ENCODE results near the gene CNTNAP2.

The CNTNAP2 gene

DNA sequence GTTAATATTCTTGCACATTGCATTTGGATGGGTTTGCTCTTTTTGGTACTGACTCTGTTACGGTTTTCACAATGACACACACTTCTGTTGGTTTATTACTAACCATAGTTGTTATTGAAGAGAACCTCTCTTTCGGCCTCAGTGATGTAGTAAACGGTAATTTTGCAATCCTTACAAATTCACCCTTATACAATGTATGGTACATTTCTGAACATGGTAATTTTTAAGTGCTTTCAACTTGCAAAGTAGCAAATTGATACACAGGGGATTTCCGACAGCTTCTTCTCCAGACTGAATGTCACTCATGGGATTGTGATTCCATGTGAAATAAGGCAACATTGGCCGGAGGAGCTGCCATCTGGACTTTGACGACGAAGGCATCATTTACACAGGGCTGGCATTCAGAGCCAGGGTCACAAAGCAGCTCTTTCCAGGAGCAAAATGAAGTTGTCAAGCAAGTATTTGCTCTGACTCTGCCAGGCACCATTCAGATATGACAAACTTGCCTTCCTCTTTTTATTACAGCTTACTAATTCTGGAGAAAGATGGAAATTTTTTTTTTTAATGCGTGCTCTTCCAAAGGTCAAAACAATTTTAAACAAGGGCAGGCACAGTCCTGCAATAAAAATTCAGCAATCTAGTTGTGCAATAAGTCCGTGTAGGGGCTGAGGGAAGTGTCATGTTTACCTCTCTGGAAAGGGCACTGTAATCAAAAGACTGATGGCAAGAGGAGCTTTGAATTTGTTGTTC is 1762.5 kb downstream of the CNTNAP2 start:
- no peak for DNase-seq (ENCODE audit: low read depth in 4 of 4, low spot score in 1 of 4)

DNA sequence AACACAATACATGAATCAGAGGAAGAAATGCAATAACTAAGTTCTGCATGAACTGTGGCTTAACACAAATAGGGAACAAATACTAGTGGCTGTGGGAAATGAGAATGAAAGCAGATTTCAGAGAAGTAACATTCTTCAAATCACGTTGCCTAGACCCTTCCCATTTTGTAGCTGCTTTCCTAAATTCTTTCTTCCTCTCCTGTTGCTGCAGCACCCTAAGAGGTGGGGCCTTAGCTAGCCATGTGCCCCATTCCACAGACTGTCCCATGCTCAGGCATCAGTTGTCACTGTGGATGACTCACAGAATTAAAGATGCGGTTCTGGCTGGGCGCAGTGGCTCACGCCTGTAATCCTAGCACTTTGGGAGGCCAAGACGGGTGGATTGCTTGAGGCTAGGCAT is 1769.3 kb downstream of the CNTNAP2 start:
- no peak for DNase-seq (ENCODE audit: low read depth in 4 of 4, low spot score in 1 of 4)

DNA sequence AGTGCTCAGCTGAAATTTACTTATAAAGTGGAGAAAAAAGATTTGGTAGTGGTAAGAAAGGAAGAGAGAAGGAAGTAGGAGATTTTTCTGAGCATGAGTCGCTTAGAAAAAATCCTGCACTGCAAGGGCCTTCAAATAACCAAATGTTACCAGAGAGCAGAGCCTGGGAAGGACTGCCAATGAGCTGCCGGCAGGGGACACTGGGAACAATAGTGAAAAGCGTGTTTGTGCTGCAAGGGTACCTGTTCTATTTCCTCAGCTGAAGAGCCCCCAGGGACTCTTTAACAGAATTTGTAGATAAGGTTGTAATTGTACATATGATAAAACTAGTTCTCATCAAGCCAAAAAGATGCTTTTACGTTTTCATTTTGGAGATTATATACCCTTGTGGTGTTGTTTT is 1777.7 kb downstream of the CNTNAP2 start:
- no peak for DNase-seq (ENCODE audit: low read depth in 4 of 4, low spot score in 1 of 4)

DNA sequence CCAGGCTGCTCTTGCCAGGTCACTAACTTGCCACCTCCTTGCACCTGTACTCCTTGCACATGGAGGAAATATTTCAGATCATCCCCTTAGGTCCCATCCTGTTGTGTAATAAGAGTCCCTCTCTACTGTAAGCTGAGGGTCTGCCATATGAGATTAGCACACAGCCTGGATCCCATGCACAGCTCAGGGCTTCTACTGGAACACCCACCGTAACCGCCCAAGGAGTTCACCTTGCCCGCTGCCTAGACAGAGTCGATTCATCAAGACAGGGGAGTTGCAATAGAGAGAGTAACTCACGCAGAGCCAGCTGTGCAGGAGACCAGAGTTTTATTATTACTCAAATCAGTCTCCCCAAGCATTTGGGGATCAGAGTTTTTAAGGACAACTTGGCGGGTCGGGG is 1779.5 kb downstream of the CNTNAP2 start:
- no peak for DNase-seq (ENCODE audit: low read depth in 4 of 4, low spot score in 1 of 4)

DNA sequence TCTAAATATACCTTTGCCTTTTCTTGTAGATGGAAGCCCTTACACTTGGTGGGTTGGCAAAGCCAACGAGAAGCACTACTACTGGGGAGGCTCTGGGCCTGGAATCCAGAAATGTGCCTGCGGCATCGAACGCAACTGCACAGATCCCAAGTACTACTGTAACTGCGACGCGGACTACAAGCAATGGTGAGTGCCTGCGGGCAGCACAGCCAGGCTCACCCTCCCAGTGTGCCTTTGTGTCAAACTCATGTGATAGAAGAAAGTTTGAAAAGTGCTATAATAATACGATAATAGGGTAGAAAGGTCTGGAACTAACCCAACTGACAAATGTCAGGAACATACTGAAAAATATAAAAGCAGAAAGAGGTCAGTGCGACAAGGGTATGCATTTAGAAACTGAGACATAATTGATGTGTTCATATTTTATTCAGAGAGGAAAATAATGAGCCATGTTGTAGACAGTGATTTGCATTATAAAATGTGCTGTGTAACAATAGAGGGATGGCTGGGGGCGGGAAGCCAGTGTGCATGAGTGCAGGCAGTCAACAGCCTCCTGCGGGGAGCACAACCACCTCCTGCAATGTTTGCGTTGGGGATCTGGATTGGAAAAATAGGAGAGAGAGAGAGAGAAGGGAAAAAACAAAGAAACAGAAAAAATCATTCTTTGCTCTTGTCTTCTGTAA is 1787.1 kb downstream of the CNTNAP2 start:
- DNase-seq (ENCODE audit: low read depth in 4 of 4, low spot score in 1 of 4), result no peak

DNA sequence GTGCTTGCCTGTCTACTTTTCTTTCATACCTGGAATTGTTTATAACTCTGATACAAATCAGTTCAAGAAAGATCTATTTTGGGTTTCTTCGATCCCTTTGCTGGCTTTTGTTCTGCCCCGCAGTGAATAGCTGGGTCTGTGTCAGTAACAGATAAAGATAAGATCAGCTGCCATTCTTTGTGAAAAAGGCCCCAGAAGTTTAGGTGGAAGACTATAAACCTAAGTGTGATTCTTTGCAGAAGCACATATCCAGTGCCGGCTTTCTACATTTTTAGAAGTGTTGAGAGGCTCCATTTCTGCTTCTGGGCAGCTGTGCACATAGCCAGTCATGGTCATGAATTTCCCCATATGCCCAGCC is 1787.6 kb downstream of the CNTNAP2 start:
- no peak for DNase-seq (ENCODE audit: low read depth in 4 of 4, low spot score in 1 of 4)

DNA sequence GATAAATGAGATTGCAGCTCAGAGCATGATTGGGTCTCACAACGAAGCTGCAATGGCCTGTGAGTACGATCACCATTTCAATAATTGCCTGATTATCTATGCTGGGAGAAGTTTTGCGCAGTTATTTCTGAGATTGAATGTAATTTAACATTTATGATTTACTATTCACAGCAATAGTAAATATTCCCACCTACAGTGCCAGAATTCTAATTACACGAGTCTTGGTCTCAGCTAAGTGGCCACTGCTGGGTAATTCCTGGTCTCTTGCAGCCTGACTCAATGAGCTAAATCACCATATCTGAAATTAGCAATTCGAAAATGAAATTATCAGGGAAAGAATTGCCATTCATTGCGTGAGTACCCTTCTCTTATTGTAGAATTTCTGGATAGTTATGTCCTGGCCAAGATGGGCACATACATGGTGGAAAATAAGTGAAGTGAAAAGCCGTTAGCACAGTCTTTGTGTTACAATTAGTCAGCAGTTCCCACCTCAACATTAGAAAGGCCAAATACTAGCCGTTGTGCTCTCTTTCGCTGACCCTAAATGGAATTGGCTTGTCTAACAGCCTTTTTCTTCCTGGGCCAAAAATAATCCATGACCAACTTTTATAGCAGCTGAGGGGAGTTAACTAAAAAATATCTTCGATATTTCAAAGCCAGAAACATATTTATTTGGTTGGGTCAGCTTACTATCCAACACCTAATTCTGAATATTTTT is 1793.0 kb downstream of the CNTNAP2 start:
- DNase-seq (ENCODE audit: low read depth in 4 of 4, low spot score in 1 of 4), result no peak

DNA sequence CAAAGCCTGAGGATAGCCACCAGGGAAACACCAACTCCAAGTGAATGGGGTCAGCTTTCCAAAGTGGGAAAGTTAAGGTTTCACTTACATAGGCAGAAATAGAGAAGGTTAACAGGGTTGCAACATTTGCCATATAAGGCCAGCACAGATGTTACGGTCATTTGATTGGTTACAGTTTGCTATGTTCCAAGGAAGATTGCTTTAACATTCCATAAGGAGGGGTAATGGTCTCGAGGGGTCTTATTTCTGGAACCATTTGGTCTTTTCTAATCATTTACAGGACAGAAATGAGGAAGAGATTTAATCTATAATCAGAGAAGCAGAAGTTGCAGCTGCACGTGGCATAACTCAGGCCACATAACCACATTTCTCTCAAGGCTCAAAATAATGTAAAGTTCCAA is 1794.6 kb downstream of the CNTNAP2 start:
- no peak for DNase-seq (ENCODE audit: low read depth in 4 of 4, low spot score in 1 of 4)

DNA sequence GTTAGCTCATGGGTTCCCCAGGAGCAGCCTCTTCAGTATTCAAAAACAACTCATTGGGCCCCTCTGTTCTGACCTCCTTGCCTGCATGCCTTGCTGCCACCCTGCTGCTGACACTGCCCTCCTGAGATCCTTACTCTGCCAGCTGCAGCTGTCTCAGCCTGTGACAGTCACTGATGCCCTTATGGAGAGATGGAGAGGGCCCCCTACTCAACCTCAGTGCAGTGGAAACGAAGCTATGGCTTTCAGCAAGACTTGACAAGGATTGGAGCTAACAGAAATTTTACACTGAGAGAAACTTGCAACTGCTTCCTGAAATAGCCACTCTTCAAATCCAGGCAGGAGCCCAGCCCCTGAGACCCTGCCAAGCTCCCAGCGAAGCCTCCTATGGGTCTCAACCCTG is 1795.7 kb downstream of the CNTNAP2 start:
- no peak for DNase-seq (ENCODE audit: low read depth in 4 of 4, low spot score in 1 of 4)

DNA sequence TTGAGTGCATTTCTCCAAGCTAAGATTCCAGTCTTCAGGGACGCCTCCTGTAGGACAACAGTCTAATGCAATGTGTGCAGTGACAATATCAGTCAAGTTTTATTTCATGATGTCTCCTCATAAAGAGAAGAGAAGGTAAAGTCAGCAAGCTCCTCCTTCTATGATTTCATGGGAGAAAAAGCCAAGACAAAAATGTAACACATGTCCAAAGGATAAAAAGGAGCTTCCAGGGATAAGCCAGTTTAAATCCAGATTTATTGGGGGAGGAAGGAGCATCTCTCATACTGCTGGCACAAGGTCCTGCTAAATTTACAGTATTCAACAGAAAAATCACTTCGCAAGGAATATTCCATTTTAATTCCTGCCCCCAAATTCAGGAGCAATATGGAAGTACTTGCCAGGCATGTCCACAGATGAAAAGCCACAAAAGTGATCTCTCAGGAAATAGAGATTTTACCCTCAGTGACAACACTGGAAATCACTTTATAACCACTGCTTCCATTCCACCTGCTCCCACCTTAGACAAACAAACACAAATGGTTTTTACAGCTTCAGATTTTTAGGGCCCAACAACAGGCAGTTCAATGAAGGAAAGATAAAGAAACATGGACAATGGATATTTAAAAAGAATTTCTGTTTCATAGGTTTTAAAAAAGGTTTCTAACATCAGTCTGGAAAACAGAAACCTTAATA is 1796.5 kb downstream of the CNTNAP2 start:
- no peak for DNase-seq (ENCODE audit: low read depth in 4 of 4, low spot score in 1 of 4)

DNA sequence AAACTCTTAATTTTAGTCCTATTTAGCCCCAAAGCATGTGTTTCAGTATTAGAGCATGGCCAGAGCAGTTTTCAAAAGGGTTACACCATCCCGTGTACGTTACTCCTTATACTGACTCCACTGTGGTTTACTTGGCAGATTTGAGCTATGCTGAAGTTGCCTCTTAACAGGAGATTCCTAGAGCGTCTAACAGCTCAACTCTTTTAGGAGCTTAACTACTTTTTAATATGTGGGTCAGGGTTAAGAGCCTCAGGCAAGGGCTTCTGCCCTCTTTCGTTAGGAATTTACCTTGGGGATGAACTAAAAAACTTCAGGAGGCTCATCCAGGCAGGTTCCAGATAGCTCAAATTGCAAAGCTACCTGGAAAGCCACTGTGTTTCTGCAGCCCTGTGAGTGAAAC is 1799.2 kb downstream of the CNTNAP2 start:
- DNase-seq (ENCODE audit: low read depth in 4 of 4, low spot score in 1 of 4), result no peak

DNA sequence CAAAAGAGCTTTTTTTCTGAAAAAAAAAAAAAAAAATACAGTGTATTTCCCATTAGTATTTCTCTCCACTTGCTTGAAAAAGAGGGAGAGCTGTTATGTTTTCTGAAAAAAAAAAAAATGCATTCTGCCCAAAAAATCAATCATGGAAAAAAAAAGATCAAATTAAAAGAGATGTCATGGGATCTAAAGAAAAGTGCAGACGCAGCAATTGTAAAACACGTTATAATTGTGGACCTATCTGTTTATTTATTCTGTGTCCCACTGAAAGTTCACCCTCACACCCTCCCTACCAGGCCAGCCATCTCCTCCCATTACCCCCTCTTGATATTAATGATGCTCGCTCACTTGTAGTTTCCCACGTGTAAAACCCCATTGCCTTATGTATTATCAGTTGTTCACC is 1800.0 kb downstream of the CNTNAP2 start:
- no peak for DNase-seq (ENCODE audit: low read depth in 4 of 4, low spot score in 1 of 4)

DNA sequence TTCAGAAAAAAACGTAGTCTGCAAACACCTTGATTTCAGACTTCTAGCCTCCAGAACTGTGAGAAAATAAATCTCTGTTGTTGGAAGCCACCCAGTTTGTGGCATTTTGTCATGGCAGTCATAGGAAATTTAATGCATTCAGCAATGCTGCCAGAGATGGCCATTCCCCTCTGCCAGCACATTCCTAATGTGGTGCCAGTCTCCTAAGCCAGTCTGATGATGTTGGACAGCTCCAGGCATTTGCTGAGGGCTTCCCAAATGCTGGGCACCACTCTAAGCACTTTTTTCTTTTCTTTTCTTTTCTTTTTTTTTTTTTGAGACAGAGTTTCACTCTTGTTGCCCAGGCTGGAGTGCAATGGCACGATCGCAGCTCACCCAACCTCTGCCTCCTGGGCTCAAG is 1807.2 kb downstream of the CNTNAP2 start:
- DNase-seq (ENCODE audit: low read depth in 4 of 4, low spot score in 1 of 4), result no peak

DNA sequence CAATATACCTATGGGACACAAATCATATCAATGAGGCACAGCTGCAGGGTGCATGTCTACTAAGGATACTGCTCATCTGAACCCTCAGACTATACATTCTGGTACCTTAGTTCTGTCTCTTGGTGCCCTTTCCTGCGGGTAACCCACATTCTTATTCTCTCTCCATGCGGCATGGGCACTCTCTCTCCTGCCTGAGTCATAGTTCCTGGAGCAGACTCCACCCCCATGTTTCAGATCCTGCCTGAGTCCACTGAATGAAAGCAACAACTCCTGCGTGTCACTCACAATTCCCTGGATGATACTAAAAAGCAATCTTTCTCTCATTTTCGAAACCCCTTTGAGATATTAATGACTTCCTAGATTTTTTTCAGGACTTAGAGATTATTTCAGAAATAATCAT is 1820.8 kb downstream of the CNTNAP2 start:
- DNase-seq (ENCODE audit: low read depth in 4 of 4, low spot score in 1 of 4), result no peak

DNA sequence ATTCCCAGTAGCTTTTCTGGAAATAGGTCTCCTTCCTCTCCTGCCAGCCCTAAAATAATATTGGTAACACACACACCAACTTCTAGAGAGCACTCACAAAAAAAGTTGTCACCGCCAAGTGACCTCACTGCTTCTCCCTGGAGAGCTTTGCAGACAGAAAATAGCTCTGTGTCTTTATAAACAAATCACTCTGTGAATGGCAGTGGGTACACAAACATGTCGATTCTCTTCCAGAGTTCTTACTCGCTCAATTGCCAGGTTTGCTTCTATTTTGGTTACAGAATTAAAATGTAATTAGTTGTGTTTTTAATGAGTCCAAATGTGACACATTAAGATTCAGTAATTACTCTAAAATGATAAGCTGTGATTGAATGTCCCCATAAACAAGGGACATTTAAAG is 1824.8 kb downstream of the CNTNAP2 start:
- DNase-seq (ENCODE audit: low read depth in 4 of 4, low spot score in 1 of 4), result no peak

DNA sequence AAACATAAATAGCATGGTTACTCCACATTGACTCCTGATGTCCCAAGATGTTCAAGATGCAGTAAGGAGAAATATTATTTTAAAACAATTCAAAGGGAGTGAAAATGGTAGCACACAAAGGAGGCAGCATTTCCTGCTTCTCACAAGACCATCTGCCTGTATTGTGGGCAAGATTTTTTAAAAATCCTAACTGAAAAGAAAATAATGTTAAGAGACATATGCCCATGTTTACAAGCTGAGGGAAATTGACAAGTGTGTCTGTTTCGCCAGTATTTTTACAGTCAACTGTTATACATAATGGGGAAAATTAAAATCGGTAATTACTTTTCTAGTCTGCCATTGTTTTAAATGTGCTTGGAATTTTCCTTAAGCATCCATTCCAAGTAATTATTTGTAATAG is 1827.7 kb downstream of the CNTNAP2 start:
- no peak for DNase-seq (ENCODE audit: low read depth in 4 of 4, low spot score in 1 of 4)

DNA sequence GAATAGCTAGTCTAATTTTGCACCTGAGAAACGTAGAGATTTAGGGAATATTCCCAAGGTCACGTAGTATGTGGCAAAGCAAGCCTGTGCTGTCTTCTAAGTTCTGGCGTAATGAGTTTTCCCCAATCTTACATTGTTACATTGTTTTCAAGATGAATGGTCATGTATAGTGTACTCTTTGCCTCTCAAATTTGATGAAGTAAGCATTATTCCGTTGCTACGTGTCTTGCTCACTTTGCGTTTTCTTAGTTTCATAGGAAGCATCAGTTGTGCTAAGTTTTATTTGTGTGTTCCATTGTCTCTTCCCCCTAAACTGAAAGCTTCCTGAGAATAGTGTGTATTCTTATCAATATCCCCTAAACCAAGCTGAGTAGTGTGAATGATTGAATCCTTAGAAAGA is 1836.3 kb downstream of the CNTNAP2 start:
- no peak for DNase-seq (ENCODE audit: low read depth in 4 of 4, low spot score in 1 of 4)

DNA sequence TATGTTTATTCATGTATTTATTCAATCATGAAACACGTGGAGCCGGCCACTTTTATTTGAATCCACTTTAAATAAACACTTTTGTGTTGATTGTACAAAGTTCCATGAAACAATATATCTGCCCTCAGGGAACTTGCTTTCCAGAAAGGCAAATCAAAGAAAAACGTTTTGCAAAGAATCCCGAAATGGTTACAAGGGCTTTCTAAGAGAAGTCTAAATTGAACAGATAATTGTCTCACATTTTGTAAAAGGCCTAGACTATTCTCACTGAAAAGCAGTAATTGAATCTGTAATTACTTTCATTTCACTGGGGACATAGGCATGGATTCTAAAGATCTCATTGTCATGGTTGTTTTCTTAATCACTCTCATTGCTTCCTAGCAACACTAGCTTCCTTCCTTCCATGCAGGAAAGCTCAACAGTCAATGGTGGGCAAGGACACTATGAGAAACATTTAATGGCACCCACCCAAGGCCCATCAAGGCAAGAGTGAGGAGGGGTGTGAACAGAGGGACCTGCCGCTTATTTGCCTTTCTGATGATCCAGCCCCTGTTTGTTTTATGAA is 1851.5 kb downstream of the CNTNAP2 start:
- no peak for DNase-seq (ENCODE audit: low read depth in 4 of 4, low spot score in 1 of 4)

DNA sequence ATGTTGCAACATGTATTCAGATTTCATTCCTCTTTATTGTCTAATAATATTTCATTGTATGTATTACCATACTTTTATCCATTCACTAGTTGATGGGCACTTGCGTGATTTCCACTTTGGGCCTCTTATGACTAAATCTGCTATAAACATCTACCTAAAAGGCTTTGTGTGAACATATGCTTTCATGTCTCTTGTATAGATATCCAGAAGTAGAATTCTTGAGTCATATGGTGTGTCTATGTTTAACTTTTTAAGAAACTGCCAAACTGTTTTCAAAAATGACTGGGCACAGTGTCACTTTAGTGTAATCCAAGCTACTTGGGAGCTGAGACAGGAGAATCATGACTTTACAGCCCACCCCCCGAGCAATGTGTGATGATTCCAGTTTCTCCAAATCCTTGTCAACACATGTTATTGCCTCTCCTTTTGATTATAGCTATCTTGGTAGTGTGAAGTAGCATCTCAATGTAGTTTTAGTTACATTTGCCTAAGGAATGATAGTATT is 1855.1 kb downstream of the CNTNAP2 start:
- no peak for DNase-seq (ENCODE audit: low read depth in 4 of 4, low spot score in 1 of 4)

DNA sequence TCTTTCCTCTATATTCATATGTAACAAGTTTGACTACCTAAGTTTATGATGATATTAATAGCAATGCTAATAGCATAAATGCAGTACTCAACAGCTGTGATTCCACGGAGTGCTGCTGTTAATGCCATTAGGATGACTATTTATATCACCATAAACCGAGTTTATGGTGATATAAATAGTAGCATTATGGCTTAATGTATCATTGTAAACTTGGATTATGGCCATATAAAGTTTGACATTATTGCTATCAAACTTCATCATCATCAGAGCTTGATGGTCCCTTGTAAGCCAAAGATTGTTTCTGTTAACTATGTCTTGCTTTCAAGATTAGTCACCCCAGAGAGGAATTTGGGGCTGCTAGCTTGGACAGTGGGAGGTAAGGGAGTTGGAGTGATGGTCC is 1861.6 kb downstream of the CNTNAP2 start:
- DNase-seq (ENCODE audit: low read depth in 4 of 4, low spot score in 1 of 4), result no peak

DNA sequence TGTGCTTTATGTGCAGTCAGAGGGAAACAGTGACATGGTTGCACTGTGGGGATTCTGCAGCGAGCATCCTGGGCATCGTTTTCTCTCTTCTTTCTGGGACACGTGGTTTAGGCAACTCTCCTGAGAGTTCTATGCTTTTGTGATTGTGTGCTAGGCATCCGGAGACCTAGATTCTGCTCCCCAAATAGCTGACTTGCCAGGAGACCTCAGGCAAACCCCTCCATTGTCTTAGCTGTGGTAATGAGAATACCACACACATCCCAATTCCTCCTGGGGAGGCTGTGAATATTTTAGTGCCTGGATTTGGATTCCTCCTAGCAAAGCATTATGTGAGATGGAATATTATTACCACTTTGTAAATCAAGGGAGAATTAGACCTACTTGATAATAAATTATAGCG is 1862.0 kb downstream of the CNTNAP2 start:
- DNase-seq (ENCODE audit: low read depth in 4 of 4, low spot score in 1 of 4), result no peak

Data from stimulated activated CD4-positive, alpha-beta T cell treated with anti-CD3 and anti-CD28 coated beads, Interleukin-1b, Interleukin-23, amount 100 ng/mL, for 24 hours (primary cell).